Amygdala (tissue), 56 donors: Measurements from ENCODE around the gene DCUN1D2.
"Not testable (repeated sequence)": the region's sequence is repeated elsewhere in the genome, so short reads cannot be mapped to it uniquely, and the experiment has no call there.

Source experiments
- DNase-seq, 56 donors: peaks; one replicate each; lab custom pipeline; 2025; lab: John Stamatoyannopoulos, UW

Gene DCUN1D2

DNA sequence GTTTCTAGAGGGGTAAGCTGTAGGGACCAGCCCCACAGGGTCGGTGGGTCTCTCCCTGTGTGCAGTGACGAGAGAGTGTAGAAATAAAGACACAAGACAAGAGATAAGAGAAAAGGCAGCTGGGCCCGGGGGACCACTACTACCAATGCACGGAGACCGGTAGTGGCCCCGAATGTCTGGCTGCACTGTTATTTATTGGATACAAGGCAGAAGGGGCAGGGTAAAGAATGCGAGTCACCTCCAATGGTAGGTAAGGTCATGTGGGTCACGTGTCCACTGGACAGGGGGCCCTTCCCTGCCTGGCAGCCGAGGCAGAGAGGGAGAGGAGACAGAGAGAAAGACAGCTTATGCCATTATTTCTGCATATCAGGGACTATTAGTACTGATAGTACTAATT is 40.2 kb downstream of the DCUN1D2 start:
- not testable (repeated sequence) for DNase-seq

DNA sequence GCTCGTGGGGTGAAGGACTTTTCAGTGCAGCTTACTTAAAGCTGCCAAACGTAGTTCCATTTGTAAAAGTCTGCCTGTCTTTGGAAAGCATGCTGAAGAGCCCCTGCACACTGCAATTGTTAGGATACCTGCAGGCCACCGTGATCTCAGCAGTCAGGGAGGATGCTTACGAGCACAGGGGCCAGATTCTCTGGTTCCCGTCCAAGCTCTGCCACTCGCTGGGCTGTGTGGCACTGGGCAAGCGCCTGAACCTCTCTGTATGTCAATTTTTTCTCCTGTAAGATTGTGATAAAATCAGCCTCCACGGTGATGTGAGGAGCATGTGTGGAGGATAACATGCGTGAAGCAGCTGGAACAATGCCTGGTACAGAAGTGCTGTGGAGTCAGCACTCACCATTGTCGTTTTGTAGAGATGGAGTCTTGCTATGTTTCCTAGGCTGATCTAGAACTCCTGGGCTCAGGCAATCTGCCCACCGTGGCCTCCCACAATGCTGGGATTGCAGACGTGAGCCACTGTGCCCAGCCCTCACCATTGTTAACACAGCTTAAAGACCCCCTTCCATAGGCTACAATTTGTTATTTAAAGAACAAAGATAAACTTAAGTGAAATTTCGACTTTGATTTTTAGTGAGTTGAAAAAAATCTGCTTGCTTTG is 40.7 kb downstream of the DCUN1D2 start:
- DNase-seq: no peak

DNA sequence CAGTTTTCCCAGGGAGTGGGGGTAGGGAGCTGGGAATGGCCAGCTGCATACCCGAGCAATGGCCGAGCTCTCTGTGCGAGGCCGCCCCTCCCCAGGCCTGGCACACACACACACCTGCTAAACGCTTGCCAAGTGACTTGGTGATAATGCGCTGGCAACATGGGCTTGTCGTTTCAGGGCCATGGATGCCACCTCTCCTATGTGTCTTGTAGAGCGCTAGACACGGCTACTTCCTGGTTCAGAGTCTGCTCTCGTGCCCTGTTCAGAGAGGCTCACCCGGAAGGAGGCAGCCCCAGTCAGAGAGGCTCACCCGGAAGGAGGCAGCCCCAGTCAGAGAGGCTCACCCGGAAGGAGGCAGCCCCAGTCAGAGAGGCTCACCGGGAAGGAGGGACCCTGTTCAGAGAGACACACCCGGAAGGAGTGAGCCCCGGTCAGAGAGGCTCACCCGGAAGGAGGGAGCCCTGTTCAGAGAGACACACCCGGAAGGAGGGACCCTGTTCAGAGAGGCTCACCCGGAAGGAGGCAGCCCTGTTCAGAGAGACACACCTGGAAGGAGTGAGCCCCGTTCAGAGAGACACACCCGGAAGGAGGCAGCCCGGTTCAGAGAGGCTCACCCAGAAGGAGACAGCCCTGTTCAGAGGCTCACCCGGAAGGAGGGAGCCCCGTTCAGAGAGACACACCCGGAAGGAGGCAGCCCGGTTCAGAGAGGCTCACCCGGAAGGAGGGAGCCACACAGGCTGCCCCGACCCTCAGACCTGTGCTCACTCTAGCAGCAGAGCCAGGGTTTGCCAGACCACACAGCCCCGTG is 41.4 kb downstream of the DCUN1D2 start:
- peak in 3 of 56 donors; percentile 63 to 80 (median 70) for DNase-seq

DNA sequence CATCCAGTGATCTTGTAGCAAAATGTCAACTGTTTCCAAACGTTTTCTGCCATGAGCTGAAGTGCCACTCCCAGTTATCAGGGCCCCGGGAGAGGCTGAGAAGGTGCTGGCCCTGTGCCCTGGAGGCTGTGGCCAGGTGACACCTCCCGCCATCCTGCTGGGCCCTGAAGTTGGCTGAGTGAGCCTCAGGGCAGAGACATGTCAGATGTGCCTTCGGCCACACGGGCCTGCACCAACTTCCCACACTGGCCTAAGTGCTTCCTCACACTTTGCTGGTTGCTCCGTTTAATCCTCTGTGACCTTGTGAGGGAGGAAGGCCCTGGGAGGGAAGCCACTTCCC is 42.0 kb downstream of the DCUN1D2 start:
- DNase-seq: no peak

DNA sequence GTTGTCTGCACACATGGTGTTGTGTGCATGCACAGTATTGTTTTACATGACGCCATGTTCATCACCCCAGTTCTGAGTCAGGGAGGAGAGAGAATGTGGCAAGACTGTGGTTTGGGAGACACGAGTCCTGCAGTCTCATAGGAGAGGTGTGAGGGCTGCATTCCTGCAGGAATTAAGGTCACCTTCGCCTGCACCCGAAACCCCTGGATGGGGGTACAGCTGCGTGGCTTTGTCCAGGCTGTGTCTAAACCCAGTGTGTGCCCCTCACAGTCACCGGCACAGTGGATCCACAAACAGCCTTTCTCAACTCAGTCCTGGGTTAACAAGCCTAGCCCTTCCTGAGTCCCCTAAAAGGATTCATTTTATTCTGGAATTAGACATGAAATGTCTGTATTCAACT is 42.9 kb downstream of the DCUN1D2 start:
- no peak for DNase-seq

DNA sequence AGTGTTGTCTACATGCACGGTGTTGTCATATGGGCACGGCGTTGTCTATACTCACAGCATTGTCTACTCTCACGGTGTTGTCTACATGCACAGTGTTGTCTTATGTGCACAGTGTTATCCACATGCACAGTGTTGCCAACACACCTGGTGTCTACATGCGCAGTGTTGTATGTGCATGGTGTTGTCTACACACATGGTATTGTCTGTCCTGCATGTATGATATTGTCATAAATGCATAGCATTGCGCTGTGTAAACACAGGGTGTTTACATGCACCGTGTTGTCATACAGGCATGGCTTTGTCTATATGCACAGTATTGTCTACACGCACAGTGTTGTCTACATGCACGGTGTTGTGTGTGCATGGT is 44.0 kb downstream of the DCUN1D2 start:
- no peak for DNase-seq

DNA sequence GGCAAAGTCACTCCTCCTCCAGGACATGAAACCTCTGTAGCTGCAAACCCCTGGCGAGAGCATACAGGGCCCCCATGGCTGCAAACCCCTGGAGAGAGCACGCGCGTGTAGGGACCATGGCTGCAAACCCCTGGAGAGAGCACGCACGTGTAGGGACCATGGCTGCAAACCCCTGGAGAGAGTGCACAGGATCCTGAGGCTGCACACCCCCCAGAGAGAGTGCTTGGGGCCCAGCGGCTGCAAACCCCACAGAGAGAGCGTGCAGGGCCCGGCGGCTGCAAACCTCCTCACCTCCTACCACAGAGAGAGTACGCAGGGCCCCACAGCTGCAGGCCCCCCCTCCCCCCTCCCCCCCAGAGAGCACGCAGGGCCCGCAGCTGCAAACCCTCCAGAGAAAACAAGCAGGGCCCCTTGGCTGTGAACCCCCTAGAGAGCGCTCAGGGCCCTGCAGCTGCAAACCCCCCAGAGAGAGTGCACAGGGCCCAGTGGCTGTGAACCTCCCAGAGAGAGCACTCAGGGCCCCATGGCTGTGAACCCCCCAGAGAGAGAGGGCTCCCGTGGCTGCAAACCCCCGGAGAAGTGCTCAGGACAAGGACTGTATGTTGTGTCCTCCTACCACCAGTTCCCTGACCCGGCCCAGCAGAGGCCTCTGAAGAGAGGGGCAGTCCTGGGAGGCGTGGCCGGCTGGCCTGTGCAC is 44.6 kb downstream of the DCUN1D2 start:
- DNase-seq: peak in 24 of 56 donors; percentile 13 to 76 (median 50)

DNA sequence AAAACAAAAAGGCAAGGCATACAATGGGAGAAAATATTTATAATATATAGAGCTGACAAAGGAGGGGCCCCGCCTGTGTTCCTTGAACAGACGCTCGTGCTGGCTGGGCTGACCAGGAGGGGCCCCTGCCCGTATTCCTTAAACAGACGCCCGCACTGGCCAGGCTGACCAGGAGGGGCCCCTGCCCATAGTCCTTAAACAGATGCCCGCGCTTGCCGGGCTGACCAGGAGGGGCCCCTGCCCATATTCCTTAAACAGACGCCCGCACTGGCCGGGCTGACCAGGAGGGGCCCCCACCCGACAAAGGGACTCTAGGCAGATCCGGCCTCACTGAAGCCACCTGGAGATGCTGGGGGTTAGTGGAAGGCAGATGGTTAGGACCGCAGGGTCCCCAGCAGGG is 46.5 kb downstream of the DCUN1D2 start:
- no peak for DNase-seq

DNA sequence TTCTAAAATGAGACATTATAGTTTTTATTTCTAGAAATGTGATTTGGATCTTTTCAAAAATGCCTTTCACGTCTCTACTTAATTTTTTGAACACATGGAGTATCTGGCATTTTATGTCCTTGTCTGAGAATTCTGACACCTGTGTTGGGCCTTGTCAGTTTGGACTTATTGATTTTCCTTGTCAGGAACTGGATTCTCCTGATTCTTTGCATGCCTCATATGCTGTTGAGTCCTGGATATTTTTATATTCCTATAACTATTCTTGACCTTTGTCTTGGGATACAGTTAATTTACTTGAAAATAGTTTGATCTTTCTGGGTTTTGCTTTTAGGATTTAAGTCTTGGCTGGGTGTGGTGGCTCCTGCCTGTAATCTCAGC is 47.5 kb downstream of the DCUN1D2 start:
- no peak for DNase-seq

DNA sequence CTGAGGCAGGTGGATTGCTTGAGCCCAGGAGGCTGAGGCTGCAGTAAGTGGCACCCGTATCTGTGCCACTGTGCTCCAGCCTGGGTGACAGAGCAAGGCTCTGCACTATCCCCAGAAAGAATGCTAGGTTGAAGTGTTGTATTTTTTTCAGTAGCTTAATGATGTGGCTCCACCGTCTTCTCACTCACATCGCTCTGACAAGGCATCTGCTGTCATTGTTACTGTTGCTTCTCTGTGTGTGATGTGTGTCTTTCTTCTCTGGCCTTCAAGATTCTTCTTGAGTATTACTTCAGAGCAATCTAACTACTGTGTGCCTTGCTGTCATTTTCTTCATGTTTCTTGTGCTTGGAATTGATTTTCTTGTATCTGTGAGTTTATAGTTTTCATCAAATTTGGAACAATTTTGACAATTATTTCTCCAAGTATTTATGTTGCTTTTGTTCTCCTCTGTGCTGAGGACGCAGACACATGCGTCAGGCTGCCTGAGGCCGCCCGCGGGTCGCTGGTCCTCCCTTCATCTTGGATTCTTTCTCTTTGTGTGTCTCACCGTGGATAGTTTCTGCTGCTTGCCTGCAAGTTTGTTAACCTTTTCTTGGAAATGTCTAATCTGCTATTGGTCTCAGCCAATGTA is 48.0 kb downstream of the DCUN1D2 start:
- DNase-seq: no peak

DNA sequence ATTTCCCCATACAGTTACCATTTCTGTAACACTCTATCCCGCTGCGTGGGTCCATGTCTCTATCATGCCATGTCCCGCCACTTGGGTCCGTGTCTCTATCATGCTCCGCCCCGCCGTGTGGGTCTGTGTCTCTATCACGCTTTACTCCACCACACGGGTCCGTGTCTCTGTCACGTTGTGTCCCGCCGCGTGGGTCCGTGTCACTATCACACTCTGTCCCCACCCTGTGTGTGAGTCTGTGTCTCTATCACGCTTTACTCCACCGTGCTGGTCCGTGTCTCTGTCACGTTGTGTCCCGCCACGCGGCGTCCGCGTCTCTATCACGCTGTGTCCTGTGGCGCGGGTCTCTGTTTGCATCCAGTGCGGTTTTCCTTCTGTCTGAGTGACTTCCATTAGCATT is 48.9 kb downstream of the DCUN1D2 start:
- DNase-seq: no peak

DNA sequence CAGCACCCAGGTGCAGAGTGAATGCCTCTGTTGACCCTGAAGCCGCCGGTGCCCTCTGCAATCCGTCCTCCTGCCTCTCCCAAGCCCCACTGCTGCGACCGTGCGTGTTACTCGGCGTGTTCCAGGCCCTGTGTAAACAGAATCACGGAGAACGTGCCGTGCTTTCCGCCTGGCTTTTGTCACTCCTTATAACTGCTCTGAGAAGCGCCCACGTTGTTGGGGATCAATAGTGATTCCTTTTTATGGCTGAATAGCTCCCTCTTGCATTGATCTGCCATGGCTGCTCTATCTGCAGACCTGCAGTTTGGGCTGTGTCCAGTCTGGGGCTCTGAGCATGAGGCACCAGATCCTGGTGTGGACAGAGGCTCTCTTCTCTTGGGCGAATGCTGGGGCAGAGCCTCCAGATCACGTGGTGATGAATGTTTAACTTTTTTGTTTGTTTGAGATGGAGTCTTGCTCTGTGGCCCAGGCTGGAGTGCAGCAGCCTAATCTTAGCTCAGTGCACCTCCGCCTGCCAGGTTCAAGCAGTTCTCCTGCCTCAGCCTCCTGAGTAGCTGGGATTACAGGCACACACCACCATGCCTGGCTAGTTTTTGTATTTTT is 53.0 kb downstream of the DCUN1D2 start:
- no peak for DNase-seq

DNA sequence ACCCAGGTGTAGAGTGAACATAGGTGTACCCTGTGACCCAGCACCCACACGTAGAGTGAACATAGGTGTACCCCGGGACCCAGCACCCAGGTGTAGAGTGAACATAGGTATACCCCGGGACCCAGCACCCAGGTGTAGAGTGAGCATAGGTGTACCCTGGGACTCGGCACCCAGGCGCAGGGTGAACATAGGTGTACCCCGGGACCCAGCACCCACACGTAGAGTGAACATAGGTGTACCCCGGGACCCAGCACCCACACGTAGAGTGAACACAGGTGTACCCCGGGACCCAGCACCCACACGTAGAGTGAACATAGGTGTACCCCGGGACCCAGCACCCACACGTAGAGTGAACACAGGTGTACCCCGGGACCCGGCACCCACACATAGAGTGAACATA is 53.6 kb downstream of the DCUN1D2 start:
- DNase-seq: not testable (repeated sequence)

DNA sequence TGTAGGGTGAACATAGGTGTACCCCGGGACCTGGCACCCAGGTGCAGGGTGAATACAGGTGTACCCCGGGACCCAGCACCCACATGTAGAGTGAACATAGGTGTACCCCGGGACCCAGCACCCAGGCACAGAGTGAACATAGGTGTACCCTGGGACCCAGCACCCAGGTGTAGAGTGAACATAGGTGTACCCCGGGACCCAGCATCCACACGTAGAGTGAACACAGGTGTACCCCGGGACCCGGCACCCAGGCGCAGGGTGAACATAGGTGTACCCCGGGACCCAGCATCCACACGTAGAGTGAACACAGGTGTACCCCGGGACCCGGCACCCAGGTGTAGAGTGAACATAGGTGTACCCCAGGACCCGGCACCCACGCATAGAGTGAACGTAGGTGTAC is 54.6 kb downstream of the DCUN1D2 start:
- not testable (repeated sequence) for DNase-seq

DNA sequence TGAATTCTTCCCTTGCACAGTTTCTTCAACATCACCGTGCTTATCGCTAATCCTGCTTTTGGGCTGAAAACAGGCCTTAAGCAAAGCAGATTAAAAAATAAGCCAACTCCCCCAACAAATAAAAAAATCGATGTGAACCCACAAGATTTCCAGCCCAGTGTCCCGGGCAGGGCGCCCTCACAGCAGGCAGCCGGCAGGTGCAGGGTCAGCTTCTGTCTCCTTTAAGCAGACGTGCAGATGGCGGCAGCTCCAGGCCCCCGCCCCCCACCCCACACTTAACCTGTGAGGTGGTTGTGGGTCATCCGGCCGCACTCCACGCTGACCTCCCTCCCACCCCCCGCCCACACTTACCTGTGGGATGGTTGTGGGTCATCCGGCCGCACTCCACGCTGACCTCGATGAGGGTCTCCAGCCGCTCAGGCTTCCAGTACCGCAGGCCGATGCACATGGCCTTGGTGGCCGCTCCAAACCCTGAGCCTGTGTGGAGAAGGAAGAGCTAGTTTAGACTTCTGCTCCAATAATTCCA is 57.1 kb downstream of the DCUN1D2 start:
- no peak for DNase-seq

DNA sequence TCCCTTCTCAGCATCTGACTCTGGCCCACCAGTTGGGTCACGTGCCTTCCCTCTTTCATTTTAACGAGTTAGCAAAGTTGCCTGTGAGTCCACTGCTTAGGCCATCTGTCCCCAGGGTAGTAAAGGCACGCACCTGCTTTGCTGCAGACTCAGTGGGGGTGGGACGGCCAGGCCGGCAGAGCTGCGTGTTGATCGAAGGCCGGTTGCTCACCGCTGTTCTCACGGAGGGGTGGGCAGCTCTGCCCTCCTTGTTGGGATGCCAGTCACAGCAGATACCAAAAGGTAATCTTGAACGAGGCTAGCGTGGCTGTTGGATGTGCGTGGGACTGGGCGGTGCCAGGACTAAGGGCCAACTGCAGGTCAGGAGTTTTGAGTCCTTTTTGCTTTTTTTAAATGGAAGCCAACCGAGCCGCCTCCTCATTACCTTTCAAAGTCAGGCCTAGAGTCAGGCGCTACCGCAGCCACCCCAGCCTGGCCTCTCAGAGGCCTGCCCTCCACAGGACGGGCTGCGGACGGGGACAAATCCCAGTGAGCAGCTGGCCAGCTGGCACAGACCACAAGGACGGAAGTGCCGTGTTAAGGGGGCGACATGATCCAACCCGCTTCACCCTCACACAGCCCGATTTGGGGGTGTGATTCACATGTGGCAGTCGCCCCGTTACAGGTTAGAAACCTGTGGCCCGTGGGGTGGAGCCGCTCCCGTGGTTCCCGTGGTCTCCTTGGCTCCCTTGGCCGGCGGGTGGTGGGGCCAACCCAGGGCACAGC is 57.8 kb downstream of the DCUN1D2 start:
- DNase-seq: no peak

DNA sequence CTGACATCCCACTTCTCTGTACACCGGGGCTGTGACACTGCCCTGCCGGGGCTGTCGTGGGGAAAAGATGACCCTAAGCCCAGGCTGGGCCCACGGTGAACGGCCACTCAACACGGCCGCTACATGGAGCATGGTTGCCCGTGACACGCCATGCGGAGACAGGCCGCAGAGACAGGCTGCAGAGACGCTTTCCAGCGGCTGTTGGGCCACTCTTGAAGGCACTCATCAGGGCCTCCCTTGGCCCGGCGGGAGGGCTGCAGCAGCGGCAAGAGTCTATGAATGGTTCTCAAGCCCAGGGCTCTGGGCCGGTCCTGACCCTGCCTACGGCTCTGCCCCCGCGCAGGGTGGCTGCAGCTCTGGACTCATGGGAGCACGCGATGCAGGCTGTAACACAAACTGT is 59.3 kb downstream of the DCUN1D2 start:
- DNase-seq: no peak

DNA sequence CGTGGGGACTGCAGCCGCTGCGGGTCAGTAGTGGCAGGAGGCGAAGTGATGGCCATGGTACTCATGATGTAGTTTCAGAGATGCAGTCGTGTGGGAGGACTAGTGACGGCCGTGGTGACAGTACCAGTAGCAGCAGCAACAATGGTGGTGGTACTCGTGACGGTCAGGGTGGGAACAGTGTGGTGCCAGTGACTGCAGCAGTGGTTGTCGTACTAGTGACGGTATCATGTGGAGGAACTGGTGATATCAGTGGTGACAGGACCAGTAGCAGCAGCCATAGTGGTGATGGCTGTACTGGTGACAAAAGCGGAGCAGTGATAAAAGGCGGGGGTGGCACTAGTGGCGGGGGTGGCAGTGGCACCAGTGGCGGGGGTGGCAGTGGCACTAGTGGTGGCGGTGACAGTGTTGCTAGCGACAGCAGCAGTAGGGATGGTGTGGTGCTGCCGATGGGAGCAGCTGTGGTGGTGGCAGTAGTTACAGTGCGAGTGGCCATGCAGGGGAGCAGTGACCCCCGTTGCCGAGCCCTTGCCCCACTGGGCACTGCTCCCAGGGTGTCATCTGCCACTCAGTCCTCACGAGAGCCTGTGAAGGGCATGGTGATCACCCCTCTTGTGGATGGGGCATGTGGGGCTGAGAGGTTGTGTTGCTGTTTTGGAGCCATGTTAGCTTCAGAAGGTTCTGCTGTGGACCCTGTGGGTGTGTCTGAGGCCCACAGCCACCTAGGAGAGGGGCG is 60.0 kb downstream of the DCUN1D2 start:
- DNase-seq: no peak

DNA sequence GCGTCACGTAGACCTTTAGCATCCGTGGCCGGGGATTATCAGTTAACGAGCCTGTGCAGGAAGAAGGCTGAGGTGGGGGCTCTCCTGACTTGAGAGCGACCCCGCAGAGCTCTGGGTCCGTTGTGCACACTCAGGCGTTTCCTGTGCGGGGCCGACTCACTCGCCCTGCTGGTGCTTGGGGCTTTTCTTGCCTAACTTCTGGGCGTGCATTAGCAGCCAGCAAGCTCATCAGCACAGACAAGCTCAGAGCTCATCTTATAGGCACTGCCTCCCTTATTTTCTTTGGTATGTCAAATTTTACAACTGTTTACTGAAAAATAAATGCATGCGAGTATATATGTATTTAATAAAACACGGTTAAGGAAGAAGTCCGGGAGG is 60.9 kb downstream of the DCUN1D2 start:
- no peak for DNase-seq
